GM19239 (cell line): Measurements from ENCODE around the gene SYNE1.

ENCODE experiments used
- DNase-seq: peaks from one replicate; pipeline ENCODE4 v3.0.0; 2011; ENCODE audit warnings: low spot score; ENCODE audit not compliant: insufficient read length
- FAIRE-seq: peaks from 2 replicates; lab custom pipeline; 2011; peaks lifted over from hg19 to GRCh38; lab: Jason Lieb, UNC

SYNE1 gene

DNA sequence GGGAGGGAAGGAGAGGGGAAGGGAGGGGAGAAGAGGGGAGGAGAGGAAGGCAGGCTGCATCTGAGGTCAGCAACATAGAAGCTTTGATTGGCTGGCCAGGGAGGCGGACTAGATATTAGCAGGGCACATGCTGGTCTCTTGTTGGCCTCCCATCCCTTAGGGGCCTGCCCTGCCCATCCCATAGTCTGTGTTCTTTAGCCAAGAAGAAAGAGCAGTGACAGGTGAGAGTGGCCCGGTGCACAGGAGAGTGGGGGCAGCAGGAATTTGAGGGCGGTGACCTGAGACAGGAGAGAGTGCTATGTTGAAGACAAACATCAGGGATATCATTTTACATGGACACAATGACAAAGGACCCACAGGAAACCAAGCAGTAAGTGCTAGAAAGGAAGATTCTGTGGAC lies 413.5 kb downstream of the SYNE1 start:
- DNase-seq (no peak), FAIRE-seq (no peak)

DNA sequence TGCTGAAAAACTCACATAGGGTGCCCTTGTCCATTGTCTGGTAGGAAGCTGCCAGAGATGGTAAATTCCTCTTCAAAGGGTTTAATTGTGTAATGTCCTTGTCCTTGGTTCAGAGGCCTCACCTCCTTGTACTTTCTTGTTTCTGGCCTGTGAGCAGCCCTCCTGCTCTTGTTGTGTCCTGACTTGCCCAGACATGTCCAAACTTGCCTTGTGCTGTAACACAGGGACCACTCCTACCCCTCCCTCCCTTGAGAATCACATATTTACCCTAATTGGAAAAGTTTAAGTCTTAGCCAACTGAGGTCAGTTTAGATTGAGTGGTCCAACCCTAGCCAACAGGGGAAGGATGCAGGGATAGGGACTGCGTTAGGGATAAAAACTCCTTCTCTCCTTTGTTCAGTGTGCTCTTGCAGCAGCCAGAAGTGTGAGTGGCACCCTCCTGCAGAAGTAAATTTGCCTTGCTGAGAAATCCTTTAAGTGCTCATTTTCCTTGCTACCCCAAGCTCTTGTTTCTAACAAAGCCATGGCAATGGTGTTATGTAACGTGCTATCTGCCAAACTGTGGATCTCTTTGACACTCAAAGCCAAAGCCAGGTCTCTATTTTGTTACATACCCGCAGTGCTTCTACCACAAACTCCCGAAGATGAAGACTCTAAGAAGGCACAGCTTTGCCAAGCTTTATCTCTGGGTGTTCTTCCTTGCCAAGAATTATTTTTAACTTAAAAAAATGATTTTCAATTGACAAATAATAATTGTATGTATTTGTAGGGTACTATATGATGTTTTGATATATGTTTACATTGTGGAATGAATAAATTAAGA lies 415.1 kb downstream of the SYNE1 start:
- FAIRE-seq (no peak), DNase-seq (no peak)

DNA sequence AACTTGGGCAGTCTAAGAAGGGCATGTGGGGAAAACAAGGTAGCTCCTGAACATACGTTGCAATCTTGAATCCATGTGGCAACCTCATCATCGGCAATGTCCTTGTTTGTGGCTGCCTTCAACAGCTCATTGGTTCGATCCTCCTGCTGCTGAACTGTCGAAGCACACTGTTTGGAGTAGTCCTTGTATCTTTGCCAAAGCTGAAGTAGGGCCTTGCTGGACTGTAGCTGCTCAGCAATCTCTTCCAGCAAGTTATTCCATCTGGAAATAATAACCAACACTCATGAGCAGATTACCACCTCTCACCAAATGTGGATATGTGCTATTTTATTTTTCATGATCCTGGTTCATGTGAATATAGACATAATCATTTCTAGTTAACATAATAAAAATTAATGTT lies 416.4 kb downstream of the SYNE1 start:
- DNase-seq (no peak), FAIRE-seq (no peak)

DNA sequence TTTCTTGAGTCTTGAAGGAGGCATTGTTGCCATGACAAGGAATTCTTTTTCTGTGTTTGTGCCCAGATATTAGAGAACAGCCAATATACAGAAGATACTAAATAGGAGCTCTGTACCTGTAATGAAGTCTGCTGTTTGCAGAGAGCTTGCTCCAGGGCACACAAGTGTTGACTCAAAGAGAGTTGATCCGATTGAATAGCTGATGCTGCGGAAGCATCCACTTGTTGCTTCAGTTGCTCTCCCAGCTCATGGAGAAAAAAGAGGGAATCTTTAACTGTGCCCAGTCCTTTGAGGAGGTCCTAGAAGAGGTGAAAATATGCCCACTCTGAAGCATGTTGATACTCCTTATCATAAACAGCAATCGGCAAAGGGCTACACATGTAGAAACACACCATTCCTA lies 418.3 kb downstream of the SYNE1 start:
- DNase-seq, result no peak
- FAIRE-seq, result no peak

DNA sequence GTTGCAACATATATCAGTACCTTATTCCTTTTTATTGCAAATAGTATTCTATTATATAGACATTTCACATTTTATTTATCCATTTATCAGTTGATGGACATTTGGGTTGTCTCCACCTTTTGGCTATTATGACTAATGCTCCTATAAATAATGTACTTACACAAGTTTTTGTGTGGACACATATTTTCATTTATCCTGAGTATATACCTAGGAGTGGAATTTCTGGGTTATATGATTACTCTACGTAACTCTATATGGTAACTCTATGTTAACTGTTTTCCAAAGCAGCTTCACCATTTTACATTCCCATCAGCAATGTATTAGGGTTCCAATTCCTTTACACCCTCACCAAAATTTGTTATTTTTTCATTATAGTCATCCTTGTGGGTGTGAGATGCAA lies 424.7 kb downstream of the SYNE1 start:
- FAIRE-seq (no peak), DNase-seq (no peak)

DNA sequence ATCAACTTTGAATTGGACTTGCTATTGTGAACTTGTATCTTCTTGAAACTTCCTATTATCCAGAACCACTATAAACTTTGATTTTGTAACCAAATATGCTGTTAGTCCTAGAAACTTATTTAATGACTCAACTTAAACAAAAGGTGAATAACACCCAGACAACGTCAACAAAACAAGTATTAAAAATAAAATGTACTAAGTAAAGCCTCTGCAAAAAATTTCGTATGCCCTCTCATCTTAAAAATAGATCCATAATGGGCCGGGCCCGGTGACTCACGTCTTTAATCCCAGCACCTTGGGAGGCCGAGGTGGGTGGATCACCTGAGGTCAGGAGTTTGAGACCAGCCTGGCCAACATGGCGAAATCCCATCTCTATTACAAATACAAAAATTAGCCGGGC lies 428.0 kb downstream of the SYNE1 start:
- FAIRE-seq (no peak), DNase-seq (no peak)

DNA sequence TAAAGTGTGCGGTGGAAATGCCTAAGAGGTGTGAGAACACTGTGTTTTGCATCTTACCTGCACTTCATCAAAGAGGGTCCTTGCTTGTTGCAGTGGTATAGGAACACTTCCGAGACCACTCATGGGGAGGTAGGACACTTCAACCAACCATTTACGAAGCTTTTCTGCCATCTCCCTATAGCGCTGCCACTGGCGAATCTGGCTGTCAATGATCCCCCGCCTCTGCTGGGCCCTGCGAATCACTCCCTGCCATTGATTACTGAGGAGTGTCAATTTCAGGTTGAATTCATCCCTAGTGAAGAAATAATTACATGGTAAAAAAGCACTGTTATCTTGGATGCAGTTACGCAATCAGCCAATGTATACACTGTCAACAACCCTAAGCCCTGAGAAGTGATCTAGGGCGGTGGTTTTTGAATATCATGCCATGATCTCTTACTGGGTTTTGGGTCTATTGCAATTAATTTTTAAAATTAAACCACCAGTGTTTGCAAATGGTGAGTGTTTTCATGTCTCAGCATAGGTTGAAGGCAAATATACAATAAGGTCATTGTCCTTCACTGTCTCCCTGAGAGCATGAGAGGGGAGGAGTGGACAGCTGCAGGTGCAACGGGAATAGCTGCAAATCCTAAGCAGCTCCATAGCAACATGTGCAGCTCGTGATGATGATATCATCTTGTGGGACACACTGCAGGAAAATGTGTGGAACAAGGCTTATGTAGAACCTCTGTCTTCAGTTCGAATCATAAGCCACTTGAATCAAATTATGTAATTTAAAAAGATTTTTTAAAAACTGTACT lies 429.0 kb downstream of the SYNE1 start:
- DNase-seq (no peak), FAIRE-seq (no peak)

DNA sequence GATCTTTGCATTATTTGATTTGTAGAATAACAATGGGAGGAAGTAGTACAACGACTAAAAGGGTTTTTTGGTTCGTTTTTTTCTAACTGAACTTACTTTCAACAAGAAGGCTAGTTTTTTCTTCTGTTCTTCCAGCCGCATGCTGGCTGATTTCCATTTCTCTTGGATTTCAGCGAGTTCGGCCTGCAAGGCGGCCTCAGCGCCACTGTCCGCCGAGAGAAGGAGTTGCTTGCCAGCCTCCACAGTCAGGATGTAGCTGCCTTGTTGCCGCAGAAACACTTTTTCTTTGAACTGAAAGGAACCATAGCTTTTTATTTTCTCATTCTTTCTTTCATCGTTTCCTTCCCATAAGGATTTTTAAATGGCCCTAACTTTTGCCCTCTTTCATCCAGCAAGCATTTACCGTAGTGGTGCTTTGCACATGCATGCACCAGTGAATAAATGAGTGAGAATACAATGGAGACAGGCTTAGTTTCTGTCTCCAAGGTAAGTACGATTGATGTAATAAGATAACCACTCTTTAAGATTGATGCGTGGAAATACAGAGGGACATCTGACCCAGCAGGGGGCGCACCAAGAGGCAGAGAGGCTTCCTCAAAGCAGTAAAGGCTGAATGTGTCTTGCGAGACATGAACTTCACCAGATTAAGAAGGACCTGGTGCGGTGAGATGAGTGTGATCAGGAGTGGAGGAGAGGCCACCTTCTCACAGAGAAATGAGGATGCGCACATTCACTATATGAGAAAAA lies 430.9 kb downstream of the SYNE1 start:
- no peak for FAIRE-seq
- no peak for DNase-seq

DNA sequence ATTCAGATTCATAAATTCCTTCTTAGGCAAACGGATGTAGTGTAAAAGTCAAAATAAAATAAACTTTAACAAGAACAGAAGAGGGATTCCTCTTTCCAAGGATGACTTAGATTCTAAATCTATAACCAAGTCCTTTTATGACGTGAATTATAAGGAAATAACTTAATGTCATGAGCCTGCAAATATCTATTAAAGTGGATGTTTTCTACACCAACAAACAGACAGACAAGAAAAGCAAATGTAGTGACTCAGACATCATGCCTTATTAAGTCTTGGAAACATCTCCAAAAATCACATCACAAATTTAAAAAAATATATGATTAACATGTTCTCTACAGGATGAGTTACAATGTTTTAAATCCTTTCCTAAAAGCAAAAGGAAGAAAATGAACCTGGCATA lies 432.6 kb downstream of the SYNE1 start:
- no peak for DNase-seq
- FAIRE-seq, result no peak

DNA sequence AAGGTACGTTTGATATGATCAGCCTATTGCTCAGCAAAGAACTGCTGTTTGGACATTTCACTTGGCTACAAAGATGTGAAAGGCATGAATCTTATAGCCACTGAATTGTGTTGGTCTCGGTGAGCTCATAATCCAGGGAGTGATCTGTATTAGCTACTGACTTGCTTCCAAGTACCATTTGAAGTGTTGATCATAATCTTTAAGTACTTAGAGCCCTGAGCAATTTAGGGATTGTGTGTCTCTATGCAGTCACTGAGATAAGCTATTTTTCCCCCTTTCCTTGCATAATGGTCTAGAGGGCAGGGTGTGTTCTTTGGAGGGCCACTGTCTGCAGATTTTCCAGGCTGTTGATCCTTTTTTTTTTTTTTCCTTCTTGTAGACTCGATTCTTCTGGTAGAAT lies 436.0 kb downstream of the SYNE1 start:
- FAIRE-seq (no peak), DNase-seq (no peak)

DNA sequence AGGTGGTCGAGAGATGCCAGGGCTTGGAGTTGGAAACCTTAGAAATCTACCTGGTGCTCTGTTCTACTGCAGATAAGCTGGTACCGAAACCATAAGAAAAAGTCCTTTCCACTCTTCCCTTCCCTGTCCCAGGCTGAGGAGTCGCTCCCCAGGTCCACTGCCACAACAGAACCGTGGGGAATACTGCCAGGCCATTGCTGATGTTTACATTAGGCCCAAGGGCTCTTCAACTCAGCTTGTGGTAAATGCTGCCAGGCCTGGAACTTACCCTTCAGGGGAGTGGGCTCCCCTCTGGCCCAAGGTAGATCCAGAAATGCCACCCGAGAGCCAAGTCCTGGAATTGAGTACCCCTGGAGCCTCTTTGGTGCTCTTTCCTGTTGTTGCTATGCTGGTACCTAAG lies 441.3 kb downstream of the SYNE1 start:
- DNase-seq (no peak), FAIRE-seq (no peak)

DNA sequence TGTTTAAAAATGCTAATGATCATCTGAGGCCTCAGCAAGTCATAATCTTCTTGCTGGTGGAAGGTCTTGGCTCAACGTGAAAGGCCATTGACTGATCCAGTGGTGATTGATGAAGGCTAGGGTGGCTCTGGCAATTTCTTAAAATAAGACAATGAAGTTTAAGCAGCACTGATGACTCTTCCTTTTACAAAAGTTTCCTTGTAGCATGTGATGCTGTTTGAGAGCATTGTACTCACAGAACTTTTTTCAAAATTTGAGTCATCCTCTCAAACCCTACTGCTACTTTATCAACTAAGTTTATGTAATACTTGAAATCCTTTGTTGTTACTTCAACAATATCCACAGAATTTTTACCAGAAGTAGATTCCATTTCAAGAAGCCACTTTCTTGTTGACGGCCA lies 447.4 kb downstream of the SYNE1 start:
- FAIRE-seq (peak; percentile 28), DNase-seq (no peak)

DNA sequence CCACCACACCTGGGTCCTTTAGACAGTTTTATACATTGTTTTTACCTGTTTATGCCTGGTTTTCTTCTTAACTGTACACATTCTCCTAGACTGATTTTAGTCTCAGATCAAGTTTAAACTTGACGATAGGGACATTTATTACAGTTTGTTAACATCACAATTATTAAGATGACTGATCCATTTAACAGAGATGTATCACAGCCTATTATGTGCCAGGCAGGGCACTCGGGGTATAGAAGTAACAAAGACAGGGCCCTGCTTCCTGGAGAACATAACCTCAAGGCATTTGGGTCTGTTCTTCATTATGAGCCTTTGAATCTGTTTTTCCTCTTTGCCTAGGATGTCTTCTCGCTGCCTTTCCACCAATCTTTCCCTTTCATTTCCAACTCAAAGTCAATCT lies 449.2 kb downstream of the SYNE1 start:
- no peak for DNase-seq
- FAIRE-seq, result no peak

DNA sequence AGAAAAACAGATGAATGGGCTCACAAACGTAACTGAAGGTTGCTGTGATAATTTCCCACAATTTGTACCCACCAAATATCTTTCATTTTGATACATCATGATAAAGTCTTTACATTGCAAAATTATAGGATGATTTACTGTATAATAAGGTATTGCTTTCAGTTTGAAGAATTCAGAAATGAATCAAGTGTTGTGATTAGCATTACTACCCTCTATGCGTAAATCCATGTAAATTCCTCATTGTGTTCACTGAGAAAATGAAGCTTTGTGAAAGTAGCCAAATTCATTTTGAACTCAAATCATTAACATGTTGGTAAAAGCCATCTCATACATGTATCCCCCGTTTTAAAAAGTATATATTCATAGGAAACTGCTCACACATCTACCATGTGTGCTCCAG lies 450.3 kb downstream of the SYNE1 start:
- FAIRE-seq, result no peak

DNA sequence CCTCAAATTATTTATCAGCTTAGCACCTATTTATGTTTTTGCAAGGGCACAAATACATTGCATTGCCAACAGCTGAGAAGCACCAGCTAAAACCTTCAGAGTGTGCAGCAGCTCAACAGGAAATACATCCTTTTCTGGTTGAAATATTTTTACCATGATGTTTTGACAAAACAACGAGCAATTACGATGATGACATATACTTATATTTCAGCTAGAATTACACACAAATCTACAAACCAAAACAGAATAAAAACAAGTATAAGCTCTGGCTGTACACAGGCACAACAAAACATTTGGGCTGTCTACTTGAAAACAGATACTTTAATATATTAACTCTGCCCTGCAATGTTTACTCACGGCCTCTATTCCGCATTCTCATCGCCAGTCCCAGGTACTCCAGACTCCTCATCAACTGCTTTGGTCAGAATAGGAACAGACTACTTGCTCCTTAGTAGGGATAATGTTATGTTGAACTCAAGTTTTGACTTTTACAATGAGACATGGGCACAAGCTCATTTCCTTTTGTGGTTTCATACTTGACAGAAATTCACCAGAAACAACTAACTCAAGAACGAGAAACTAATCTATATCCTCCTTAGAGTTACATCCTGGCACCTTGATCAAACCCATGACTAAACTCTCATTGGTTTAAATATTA lies 452.1 kb downstream of the SYNE1 start:
- peak; percentile 88 for FAIRE-seq
- peak; percentile 13 for DNase-seq

More for the DNA sequence above, 450.3 kb downstream of the SYNE1 start:
- no peak for DNase-seq

DNA sequence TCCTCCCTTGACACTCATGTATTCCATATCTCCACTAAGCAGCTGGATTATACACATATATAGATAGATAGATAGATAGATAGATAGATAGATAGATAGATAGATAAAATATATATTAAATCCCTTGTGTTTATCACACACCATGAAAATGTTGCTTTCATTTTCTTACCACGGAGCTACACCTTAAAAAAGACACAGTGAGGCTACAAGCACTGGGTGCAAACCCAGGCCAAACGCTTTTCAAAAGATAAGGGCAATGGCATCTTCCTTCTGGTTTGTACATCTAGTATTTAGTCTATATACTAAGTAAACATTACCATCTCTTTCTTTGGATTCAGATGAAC lies 452.6 kb downstream of the SYNE1 start:
- no peak for FAIRE-seq

DNA sequence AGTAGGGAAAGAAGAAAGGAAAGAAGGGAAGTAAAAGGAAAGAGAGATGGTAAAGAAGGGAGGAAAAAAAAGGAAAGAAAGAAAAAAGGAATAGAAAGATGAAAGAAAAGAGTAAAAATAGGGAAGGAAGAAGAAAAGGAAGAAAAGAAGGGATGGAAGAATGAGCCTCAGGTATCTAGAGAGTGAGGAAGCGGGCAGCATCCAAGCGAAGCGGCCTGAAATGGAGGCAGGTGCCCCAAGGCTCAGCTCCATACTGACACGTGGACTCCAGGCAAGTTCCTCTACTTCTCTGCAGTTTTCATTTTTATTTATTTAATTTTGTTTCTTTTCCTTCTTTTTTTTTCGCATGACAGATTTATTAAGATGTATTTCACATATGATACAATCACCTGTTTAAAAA lies 456.6 kb downstream of the SYNE1 start:
- FAIRE-seq (no peak), DNase-seq (no peak)

More for the DNA sequence above, 452.6 kb downstream of the SYNE1 start:
- DNase-seq, result no peak

DNA sequence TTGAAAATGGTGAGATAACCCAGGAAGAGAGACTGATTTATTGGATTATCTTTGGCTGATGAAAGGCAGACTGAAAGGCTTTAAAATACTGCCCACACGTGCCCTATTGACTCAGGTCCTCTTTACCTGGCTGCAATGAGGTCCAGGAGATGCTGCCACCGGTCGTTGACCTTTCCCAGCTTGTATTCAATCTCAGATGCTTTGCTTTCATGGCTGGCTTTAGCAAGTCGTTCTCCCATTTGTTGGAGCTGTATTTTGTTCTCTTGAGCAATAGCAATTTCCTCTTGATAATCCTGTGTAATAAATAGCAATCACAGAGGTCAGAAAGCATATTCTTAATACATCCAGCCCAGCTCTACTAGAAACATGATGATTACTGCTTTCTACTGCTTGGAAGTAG lies 460.9 kb downstream of the SYNE1 start:
- no peak for DNase-seq
- no peak for FAIRE-seq

DNA sequence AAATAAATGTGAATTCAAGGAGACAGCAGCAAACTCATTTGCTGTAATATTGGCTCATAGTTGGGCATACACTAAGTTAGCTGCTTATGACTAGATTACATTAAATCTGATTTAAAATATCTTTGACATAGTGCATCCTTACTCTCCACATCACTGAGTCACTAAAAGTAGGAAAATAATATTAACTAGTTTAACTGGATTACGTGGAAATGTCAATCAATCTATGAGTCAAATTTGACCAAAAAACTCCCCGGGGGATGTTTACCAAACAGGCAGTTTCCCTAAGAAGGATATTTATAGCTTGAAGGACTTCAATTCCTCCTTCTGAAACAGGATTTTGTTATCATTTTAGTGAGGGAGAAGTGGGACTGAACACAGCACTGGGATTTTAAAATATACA lies 463.2 kb downstream of the SYNE1 start:
- no peak for FAIRE-seq
- DNase-seq, result no peak

DNA sequence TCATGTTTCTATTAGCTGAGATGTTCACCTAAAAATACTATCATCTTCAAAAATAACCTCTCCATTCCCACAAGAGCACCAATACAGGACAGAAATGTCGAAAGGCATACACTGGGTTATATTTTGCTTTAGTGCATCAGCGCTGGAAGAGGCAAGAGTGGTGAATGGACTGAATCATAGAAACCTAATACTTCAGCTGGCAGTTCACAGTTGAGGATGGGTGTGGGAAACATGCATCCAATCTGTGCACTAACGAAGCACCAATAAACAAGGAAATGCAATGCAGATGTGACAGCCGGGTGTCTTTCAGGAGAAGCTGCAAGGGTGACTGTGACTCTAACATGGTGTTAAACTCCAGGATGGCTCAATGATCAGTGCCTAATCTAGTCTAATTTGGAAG lies 463.8 kb downstream of the SYNE1 start:
- DNase-seq (no peak), FAIRE-seq (no peak)
